HEK293 (cell line): Measurements from ENCODE around the gene MN1.

Experiments
- BCL11B ChIP-seq: fragments of 450-650 bp; formaldehyde crosslinking; IDR thresholded peaks from 2 replicates; pipeline ENCODE4 v1.5.1; 2016; ENCODE audit warnings: low read depth, missing biosample characterization, missing genetic modification characterization
- BCL6B ChIP-seq: fragments of 450-650 bp; formaldehyde crosslinking; IDR thresholded peaks from 2 replicates; pipeline ENCODE4 v1.5.1; 2017; ENCODE audit warnings: missing biosample characterization, missing genetic modification characterization
- ELK4 ChIP-seq: IDR thresholded peaks from 2 replicates; pipeline ENCODE4 v1.6.1; 2011; ENCODE audit warnings: mild to moderate bottlenecking, low read depth, low read length, borderline replicate concordance
- HOXC10 ChIP-seq: sonication (generic); formaldehyde crosslinking; IDR thresholded peaks from 2 replicates; pipeline ENCODE4 v1.8.1; 2023; ENCODE audit warnings: mild to moderate bottlenecking, missing genetic modification reagents
- KLF1 ChIP-seq: fragments of 450-650 bp; formaldehyde crosslinking; IDR thresholded peaks from 2 replicates; pipeline ENCODE4 v1.5.1; 2016; ENCODE audit warnings: missing biosample characterization, missing genetic modification characterization
- KLF9 ChIP-seq: fragments of 450-650 bp; formaldehyde crosslinking; IDR thresholded peaks from 2 replicates; pipeline ENCODE4 v1.5.1; 2016; ENCODE audit warnings: missing biosample characterization, missing genetic modification characterization, low read depth
- MEIS1 ChIP-seq: sonication (generic); formaldehyde crosslinking; IDR thresholded peaks from 2 replicates; pipeline ENCODE4 v1.8.1; 2022; ENCODE audit warnings: missing genetic modification reagents, mild to moderate bottlenecking, borderline replicate concordance
- SALL2 ChIP-seq: fragments of 450-650 bp; formaldehyde crosslinking; IDR thresholded peaks from 2 replicates; pipeline ENCODE4 v1.5.0; 2017; ENCODE audit warnings: missing biosample characterization, mild to moderate bottlenecking, missing genetic modification characterization, borderline replicate concordance
- SP2 ChIP-seq: fragments of 450-650 bp; formaldehyde crosslinking; IDR thresholded peaks from 2 replicates; pipeline ENCODE4 v1.5.1; 2016; ENCODE audit warnings: missing biosample characterization, missing genetic modification characterization
- ZBTB6 ChIP-seq: fragments of 450-650 bp; formaldehyde crosslinking; IDR thresholded peaks from 2 replicates; pipeline ENCODE4 v1.5.1; 2017; ENCODE audit warnings: missing biosample characterization, missing genetic modification characterization
- ZEB2 ChIP-seq: fragments of 450-650 bp; formaldehyde crosslinking; IDR thresholded peaks from 2 replicates; pipeline ENCODE4 v1.5.1; 2016; ENCODE audit warnings: missing biosample characterization, missing genetic modification characterization
- ZNF114 ChIP-seq: fragments of 450-650 bp; formaldehyde crosslinking; IDR thresholded peaks from 2 replicates; pipeline ENCODE4 v1.5.0; 2017; ENCODE audit warnings: missing biosample characterization, missing genetic modification characterization
- ZNF140 ChIP-seq: fragments of 450-650 bp; formaldehyde crosslinking; IDR thresholded peaks from 2 replicates; pipeline ENCODE4 v1.5.1; 2016; ENCODE audit warnings: missing biosample characterization, missing genetic modification characterization
- ZNF423 ChIP-seq: fragments of 450-650 bp; formaldehyde crosslinking; IDR thresholded peaks from 2 replicates; pipeline ENCODE4 v1.5.1; 2016; ENCODE audit warnings: missing biosample characterization, missing genetic modification characterization
- ZNF426 ChIP-seq: fragments of 450-650 bp; formaldehyde crosslinking; IDR thresholded peaks from 2 replicates; pipeline ENCODE4 v1.5.1; 2017; ENCODE audit warnings: missing biosample characterization, missing genetic modification characterization, mild to moderate bottlenecking, inconsistent platforms, moderate library complexity
- ZNF449 ChIP-seq: fragments of 450-650 bp; formaldehyde crosslinking; IDR thresholded peaks from 2 replicates; pipeline ENCODE4 v1.5.1; 2017; ENCODE audit warnings: missing biosample characterization, mild to moderate bottlenecking, missing genetic modification characterization, moderate library complexity
- ZNF544 ChIP-seq: fragments of 450-650 bp; formaldehyde crosslinking; IDR thresholded peaks from 2 replicates; pipeline ENCODE4 v1.5.0; 2017; ENCODE audit warnings: missing biosample characterization, missing genetic modification characterization
- ZNF777 ChIP-seq: fragments of 450-650 bp; formaldehyde crosslinking; IDR thresholded peaks from 2 replicates; pipeline ENCODE4 v1.5.1; 2017; ENCODE audit warnings: missing biosample characterization, missing genetic modification characterization, borderline replicate concordance
- ZSCAN18 ChIP-seq: fragments of 450-650 bp; formaldehyde crosslinking; IDR thresholded peaks from 2 replicates; pipeline ENCODE4 v1.5.1; 2016; ENCODE audit warnings: missing biosample characterization, missing genetic modification characterization
- TF ChIP-seq, protein P1 (sequence below): fragments of 450-650 bp; formaldehyde crosslinking; conservative IDR thresholded peaks from 2 replicates; pipeline ENCODE4 v1.5.1; 2016; ENCODE audit warnings: low read depth, missing biosample characterization, missing genetic modification characterization
- TF ChIP-seq, protein P2 (sequence below): fragments of 450-650 bp; IDR thresholded peaks from 2 replicates; pipeline ENCODE4 v1.5.1; 2018; ENCODE audit warnings: missing biosample characterization, mild to moderate bottlenecking, missing genetic modification characterization
- TF ChIP-seq, protein P3 (sequence below): fragments of 450-650 bp; formaldehyde crosslinking; IDR thresholded peaks from 2 replicates; pipeline ENCODE4 v1.5.1; 2016; ENCODE audit warnings: missing biosample characterization, missing genetic modification characterization

The MN1 gene

DNA sequence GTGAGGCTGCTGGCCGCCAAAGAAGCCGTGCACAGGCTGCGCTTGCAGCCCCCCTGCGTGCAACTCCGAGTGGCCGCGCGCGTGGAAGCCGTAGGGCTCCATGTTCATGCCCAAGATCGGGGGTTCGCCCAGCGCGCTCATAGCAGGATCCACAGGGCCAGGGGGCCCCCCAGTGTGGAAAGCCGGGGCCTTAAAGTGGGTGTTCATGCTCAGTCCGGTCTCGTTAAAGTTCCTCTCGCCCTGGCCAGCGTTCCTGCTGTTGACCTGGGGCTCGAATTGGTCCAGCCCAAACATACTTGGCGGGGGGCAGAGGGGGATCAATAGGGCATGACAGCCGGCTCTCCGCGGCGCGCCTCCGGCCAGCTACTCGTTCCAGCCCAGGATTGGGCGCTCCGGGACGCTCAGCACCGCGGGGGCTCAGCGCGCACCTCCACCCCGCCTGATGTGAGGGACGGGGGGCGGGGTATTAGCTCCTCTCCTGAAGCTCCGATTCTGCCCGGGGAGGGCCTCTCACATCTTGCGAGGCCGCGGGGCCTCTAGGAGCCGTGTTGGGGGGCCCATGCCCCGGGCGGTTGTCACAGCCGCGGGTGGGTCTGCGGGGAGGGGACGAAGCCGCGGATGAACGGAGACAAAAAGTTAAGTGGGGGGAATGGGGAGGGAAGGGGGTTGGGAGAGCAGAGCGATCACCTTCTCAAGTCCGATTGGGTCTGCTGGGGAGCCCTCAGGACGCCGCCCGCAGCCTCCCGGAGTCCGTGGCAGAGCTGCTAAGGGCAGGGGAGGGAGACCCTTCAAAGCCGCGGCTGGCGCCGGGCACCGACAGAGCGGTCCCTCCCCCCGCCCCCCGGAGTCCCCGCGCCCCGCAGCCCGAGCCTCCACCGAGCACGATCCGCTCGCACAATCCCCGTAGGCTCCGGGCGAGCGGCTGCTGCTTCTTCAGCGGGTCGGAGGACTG, 1.0 kb downstream of the MN1 start (continued):
- TF ChIP-seq, protein P1, sequence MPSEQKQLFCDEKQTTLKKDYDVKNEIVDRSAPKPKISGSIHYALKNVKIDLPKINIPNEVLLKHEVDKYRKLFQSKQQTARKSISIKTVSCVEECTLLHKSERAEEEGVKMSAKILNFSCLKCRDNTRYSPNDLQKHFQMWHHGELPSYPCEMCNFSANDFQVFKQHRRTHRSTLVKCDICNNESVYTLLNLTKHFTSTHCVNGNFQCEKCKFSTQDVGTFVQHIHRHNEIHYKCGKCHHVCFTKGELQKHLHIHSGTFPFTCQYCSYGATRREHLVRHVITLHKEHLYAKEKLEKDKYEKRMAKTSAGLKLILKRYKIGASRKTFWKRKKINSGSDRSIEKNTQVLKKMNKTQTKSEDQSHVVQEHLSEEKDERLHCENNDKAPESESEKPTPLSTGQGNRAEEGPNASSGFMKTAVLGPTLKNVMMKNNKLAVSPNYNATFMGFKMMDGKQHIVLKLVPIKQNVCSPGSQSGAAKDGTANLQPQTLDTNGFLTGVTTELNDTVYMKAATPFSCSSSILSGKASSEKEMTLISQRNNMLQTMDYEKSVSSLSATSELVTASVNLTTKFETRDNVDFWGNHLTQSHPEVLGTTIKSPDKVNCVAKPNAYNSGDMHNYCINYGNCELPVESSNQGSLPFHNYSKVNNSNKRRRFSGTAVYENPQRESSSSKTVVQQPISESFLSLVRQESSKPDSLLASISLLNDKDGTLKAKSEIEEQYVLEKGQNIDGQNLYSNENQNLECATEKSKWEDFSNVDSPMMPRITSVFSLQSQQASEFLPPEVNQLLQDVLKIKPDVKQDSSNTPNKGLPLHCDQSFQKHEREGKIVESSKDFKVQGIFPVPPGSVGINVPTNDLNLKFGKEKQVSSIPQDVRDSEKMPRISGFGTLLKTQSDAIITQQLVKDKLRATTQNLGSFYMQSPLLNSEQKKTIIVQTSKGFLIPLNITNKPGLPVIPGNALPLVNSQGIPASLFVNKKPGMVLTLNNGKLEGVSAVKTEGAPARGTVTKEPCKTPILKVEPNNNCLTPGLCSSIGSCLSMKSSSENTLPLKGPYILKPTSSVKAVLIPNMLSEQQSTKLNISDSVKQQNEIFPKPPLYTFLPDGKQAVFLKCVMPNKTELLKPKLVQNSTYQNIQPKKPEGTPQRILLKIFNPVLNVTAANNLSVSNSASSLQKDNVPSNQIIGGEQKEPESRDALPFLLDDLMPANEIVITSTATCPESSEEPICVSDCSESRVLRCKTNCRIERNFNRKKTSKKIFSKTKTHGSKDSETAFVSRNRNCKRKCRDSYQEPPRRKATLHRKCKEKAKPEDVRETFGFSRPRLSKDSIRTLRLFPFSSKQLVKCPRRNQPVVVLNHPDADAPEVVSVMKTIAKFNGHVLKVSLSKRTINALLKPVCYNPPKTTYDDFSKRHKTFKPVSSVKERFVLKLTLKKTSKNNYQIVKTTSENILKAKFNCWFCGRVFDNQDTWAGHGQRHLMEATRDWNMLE, result no peak
- TF ChIP-seq MEIS1 (CRISPR knock-in tag) (no peak), KLF9 (no peak), ZNF777 (no peak), ZNF449 (no peak), KLF1 (0 out of 2 replicates have a peak, but pooled peaks have one; percentile 13), ZBTB6 (tag by site-specific recombination) (no peak), SP2 (tag by site-specific recombination) (0 out of 2 replicates have a peak, but pooled peaks have one; percentile 15), ZEB2 (tag by site-specific recombination) (0 out of 2 replicates have a peak, but pooled peaks have one; percentile 34), SALL2 (tag by site-specific recombination) (no peak), BCL6B (tag by site-specific recombination) (no peak), HOXC10 (CRISPR knock-in tag) (no peak), BCL11B (tag by site-specific recombination) (no peak), ZNF544 (tag by site-specific recombination) (no peak), ZNF114 (tag by site-specific recombination) (no peak), ZNF140 (no peak), ZSCAN18 (tag by site-specific recombination) (no peak), ELK4 (no peak), ZNF423 (peak; percentile 45; the same call in 1 of the 2 replicates), ZNF426 (no peak)
- TF ChIP-seq, protein P2, sequence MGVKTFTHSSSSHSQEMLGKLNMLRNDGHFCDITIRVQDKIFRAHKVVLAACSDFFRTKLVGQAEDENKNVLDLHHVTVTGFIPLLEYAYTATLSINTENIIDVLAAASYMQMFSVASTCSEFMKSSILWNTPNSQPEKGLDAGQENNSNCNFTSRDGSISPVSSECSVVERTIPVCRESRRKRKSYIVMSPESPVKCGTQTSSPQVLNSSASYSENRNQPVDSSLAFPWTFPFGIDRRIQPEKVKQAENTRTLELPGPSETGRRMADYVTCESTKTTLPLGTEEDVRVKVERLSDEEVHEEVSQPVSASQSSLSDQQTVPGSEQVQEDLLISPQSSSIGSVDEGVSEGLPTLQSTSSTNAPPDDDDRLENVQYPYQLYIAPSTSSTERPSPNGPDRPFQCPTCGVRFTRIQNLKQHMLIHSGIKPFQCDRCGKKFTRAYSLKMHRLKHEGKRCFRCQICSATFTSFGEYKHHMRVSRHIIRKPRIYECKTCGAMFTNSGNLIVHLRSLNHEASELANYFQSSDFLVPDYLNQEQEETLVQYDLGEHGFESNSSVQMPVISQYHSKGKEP (tag by site-specific recombination), result no peak
- TF ChIP-seq, protein P3, sequence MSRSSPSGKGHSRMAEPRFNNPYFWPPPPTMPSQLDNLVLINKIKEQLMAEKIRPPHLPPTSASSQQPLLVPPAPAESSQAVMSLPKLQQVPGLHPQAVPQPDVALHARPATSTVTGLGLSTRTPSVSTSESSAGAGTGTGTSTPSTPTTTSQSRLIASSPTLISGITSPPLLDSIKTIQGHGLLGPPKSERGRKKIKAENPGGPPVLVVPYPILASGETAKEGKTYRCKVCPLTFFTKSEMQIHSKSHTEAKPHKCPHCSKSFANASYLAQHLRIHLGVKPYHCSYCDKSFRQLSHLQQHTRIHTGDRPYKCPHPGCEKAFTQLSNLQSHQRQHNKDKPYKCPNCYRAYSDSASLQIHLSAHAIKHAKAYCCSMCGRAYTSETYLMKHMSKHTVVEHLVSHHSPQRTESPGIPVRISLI, result no peak
